Tibial nerve (tissue), 4 donors: Measurements from ENCODE around the gene CCL13.

Experiments used
- EP300 ChIP-seq, 2 donors: sonication (generic); formaldehyde crosslinking; IDR thresholded peaks; one replicate each; pipeline ENCODE4 v1.6.1; 2017; ENCODE audit warnings: antibody characterized with exemption in 2 of 2, mild to moderate bottlenecking in 1 of 2
- TF ChIP-seq, protein P1 (sequence below), 5 experiments: fragments of 200-600 bp in 3 of 5; fragments of 450-650 bp in 2 of 5; sonication (generic) in 3 of 5; IDR thresholded peaks; one replicate each; pipeline ENCODE4 v1.5.1; 2016 to 2019; ENCODE audit warnings: antibody characterized with exemption in 5 of 5, mild to moderate bottlenecking in 3 of 5, moderate library complexity in 2 of 5

DNA sequence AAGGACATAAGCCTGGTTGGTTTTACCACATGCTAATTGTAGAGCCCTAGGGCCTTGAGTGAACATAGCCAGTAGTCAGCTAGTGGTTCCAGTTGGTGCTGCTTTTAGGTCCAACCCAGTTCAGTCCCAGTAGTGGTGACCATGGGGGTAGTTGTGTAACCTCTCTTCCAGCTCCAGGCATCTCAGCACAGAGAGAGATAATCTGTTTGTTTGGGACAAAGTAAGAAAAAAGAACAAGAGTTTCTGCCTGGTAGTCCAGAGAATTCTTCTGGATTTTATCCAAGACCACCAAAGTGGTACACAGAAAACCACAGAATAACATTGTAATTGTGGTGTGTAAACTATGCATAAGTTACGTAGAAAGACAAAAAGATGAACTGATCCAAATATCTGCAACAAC, 5.2 kb upstream of the CCL13 start:
- TF ChIP-seq EP300 (IDR thresholded peaks at IDR 0.05): peak in 1 of 2 donors; percentile 30
- TF ChIP-seq, protein P1, sequence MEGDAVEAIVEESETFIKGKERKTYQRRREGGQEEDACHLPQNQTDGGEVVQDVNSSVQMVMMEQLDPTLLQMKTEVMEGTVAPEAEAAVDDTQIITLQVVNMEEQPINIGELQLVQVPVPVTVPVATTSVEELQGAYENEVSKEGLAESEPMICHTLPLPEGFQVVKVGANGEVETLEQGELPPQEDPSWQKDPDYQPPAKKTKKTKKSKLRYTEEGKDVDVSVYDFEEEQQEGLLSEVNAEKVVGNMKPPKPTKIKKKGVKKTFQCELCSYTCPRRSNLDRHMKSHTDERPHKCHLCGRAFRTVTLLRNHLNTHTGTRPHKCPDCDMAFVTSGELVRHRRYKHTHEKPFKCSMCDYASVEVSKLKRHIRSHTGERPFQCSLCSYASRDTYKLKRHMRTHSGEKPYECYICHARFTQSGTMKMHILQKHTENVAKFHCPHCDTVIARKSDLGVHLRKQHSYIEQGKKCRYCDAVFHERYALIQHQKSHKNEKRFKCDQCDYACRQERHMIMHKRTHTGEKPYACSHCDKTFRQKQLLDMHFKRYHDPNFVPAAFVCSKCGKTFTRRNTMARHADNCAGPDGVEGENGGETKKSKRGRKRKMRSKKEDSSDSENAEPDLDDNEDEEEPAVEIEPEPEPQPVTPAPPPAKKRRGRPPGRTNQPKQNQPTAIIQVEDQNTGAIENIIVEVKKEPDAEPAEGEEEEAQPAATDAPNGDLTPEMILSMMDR (IDR thresholded peaks at IDR 0.05): no peak
